ENCODE measurements around the gene SMYD1. TPM values are rescaled to one million over a fixed set of nuclear protein-coding genes. Genes with fewer than 3 reads are reported as not detected.

Gene SMYD1
- total and polyA plus RNA-seq, 10 of the 15 experiments (the other 5 are each of a cell fraction or from before 2014, with no cell fraction given): 0.09 TPM; not detected in 9

DNA sequence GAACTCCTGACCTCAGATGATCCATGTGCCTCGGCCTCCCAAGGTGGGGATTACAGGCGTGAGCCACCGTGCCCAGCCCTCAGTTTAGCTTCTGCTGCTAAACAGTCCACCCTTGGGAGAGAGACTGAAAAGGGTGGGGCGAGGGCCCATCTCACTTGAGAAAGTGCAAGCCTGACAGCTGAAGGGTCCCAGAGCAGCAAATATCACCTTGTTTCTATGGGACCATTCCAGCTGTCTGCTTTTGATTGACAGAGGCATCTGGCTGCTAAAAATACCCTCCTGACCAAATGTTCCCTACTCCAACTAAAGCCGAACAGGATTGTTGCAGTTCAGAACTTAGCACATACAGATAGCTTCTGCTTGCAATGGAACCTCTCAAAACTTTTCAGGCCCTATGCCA, 436 bp upstream of the SMYD1 start:
- Histone ChIP-seq H3K27ac (ENCODE audit: control insufficient read depth, insufficient read depth) (no peak overlapping the region), H3K9me3 (replicated peaks; ENCODE audit: control insufficient read depth, insufficient read depth, low read length) (no peaks in the 10 kb centered on the region), H3K4me2 (ENCODE audit: control insufficient read depth, insufficient read depth) (no peak overlapping the region), H3K9ac (ENCODE audit: control insufficient read depth, insufficient read depth, low read length) (no peak overlapping the region), H3K79me2 (ENCODE audit: control insufficient read depth, insufficient read depth, low read length) (no peaks in the 10 kb centered on the region), H3K4me1 (ENCODE audit: control insufficient read depth, insufficient read depth, low read length) (no peaks in the 10 kb centered on the region), H3K4me3 (no peak overlapping the region), H3K27me3 (replicated peaks in 1 of 2; ENCODE audit: control insufficient read depth in 2 of 2, insufficient read depth in 2 of 2, low read length in 1 of 2) (no peaks in the 10 kb centered on the region), H4K20me1 (ENCODE audit: control insufficient read depth, insufficient read depth) (no peaks in the 10 kb centered on the region), H3K36me3 (ENCODE audit: control insufficient read depth in 2 of 2, insufficient read depth in 2 of 2, low read length in 1 of 2) (no peaks in the 10 kb centered on the region), H2AFZ (ENCODE audit: control insufficient read depth, low read depth, low read length) (no peak overlapping the region)
- no peak for TF ChIP-seq DPF2 (IDR thresholded peaks at IDR 0.05)
- no peak for TF ChIP-seq CHD4 (IDR thresholded peaks at IDR 0.05)
- TF ChIP-seq, protein P1, sequence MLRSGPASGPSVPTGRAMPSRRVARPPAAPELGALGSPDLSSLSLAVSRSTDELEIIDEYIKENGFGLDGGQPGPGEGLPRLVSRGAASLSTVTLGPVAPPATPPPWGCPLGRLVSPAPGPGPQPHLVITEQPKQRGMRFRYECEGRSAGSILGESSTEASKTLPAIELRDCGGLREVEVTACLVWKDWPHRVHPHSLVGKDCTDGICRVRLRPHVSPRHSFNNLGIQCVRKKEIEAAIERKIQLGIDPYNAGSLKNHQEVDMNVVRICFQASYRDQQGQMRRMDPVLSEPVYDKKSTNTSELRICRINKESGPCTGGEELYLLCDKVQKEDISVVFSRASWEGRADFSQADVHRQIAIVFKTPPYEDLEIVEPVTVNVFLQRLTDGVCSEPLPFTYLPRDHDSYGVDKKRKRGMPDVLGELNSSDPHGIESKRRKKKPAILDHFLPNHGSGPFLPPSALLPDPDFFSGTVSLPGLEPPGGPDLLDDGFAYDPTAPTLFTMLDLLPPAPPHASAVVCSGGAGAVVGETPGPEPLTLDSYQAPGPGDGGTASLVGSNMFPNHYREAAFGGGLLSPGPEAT (IDR thresholded peaks at IDR 0.05; ENCODE audit: low read depth): no peak
- TF ChIP-seq, protein P2, sequence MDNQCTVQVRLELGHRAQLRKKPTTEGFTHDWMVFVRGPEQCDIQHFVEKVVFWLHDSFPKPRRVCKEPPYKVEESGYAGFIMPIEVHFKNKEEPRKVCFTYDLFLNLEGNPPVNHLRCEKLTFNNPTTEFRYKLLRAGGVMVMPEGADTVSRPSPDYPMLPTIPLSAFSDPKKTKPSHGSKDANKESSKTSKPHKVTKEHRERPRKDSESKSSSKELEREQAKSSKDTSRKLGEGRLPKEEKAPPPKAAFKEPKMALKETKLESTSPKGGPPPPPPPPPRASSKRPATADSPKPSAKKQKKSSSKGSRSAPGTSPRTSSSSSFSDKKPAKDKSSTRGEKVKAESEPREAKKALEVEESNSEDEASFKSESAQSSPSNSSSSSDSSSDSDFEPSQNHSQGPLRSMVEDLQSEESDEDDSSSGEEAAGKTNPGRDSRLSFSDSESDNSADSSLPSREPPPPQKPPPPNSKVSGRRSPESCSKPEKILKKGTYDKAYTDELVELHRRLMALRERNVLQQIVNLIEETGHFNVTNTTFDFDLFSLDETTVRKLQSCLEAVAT (IDR thresholded peaks at IDR 0.05): no peak
- TF ChIP-seq WRNIP1 (IDR thresholded peaks at IDR 0.05; ENCODE audit: borderline replicate concordance, low read depth, low read length): no peak
- TF ChIP-seq NRF1 (conservative IDR thresholded peaks at IDR 0.05; ENCODE audit: low read depth, low read length): no peak
- no peak for TF ChIP-seq SPI1 (IDR thresholded peaks at IDR 0.05; ENCODE audit: borderline replicate concordance, insufficient read depth, low read depth, low read length)
- BruUV-seq (replicated peaks): no TSS peak
- no peak for ATAC-seq
- in situ Hi-C loops (cut with MboI): loop anchor here (25.0 kb wide), 1 partner anchor 595 kb away; no protein-coding TSS in a partner anchor
- DNase-seq (ENCODE audit: low read depth, low spot score): no peak
- ChIA-PET CTCF (interaction anchor here (1.4 to 1.7 kb wide), 2 partner anchors 8 to 11 kb away, joined by 3 to 4 read pairs; no protein-coding TSS in a partner anchor), POLR2A (no interaction called here), SMC1A (ENCODE audit: uncharacterized antibody, unreplicated experiment) (no interaction called here), RAD21 (ENCODE audit: unreplicated experiment) (no interaction called here)
- no peak for FAIRE-seq
- intact Hi-C loops (cut with micrococcal nuclease; ENCODE audit: unreplicated experiment): no loop called here
- WGBS (ENCODE audit: insufficient coverage, insufficient replicate concordance, low lambda C conversion rate, missing lambda C conversion rate): 40% methylated on average over 5 of the region's 5 CpGs

Measured in GM12878 (cell line).